Measurements from ENCODE around the gene TPD52L1. TPM values are rescaled to one million over a fixed set of nuclear protein-coding genes. Genes with fewer than 3 reads are reported as not detected.

The TPD52L1 gene
- total RNA-seq, 1 experiment from 2014 or later, result 12.4 TPM

GRCh38 chr6:125169522-125169921 lies 15.9 kb downstream of the TPD52L1 start (continued):
- TF ChIP-seq MAX (CRISPR knock-in tag; IDR thresholded peaks at IDR 0.05) (no peak), USF1 (CRISPR knock-in tag; IDR thresholded peaks at IDR 0.05) (no peak)

- CTCF ChIA-PET, result interaction anchor here (1.2 kb wide), 1 partner anchor 22 kb away, joined by 3 read pairs; no protein-coding TSS in a partner anchor
- ATAC-seq (no peak), DNase-seq (ENCODE audit: low spot score) (no peak)
- H3K9me3 Mint-ChIP-seq, result peaks cover 13% of the 10 kb centered on the region
- H3K27me3 Mint-ChIP-seq (ENCODE audit: low read depth), result no peaks in the 10 kb centered on the region
- H3K27ac Mint-ChIP-seq, result no peak overlapping the region
- H3K36me3 Mint-ChIP-seq, result peaks cover 3% of the 10 kb centered on the region; the same call in 1 of the 2 replicates
- POLR2A ChIA-PET, result no interaction called here
- H3K4me1 Mint-ChIP-seq, result no peaks in the 10 kb centered on the region; the same call in none of the 2 replicates
- peak; percentile 75 for TF ChIP-seq GABPB1 (CRISPR knock-in tag; IDR thresholded peaks at IDR 0.05)
- no peak for TF ChIP-seq USF2 (CRISPR knock-in tag; IDR thresholded peaks at IDR 0.05)
- H3K4me3 Mint-ChIP-seq, result no peak overlapping the region
Measured at GRCh38 chr6:125170376-125170775, 16.8 kb downstream of the TPD52L1 start.

- Mint-ChIP-seq H3K36me3 (peaks cover 3% of the 10 kb centered on the region; the same call in 1 of the 2 replicates), H3K4me3 (no peak overlapping the region), H3K27me3 (ENCODE audit: low read depth) (no peaks in the 10 kb centered on the region), H3K4me1 (no peaks in the 10 kb centered on the region; the same call in none of the 2 replicates), H3K27ac (no peak overlapping the region), H3K9me3 (peaks cover 8% of the 10 kb centered on the region)
- ChIA-PET POLR2A (no interaction called here), CTCF (interaction anchor here (2.2 kb wide), 1 partner anchor 20 kb away, joined by 7 read pairs; the partner anchor contains the start of gene TPD52L1)
- ATAC-seq (no peak), DNase-seq (ENCODE audit: low spot score) (no peak)
- TF ChIP-seq JUN (CRISPR knock-in tag; IDR thresholded peaks at IDR 0.05) (no peak), CTCF (IDR thresholded peaks at IDR 0.05) (no peak)
Measured at GRCh38 chr6:125173341-125174095, 19.9 kb downstream of the TPD52L1 start.

- no peaks in the 10 kb centered on the region for H3K27me3 Mint-ChIP-seq (ENCODE audit: low read depth)
- no peak for DNase-seq (ENCODE audit: low spot score)
- no peaks in the 10 kb centered on the region for H3K36me3 Mint-ChIP-seq
- TF ChIP-seq ZNF263 (CRISPR knock-in tag; IDR thresholded peaks at IDR 0.05; ENCODE audit: low read depth), result no peak
- TF ChIP-seq SMAD3 (CRISPR knock-in tag; IDR thresholded peaks at IDR 0.05; ENCODE audit: borderline replicate concordance), result no peak
- CTCF ChIA-PET, result no interaction called here
- H3K4me3 Mint-ChIP-seq, result no peak overlapping the region
- no peak overlapping the region for H3K27ac Mint-ChIP-seq
- ATAC-seq, result 0 out of 2 replicates have a peak, but pooled peaks have one; percentile 34
- POLR2A ChIA-PET, result no interaction called here
- H3K4me1 Mint-ChIP-seq, result no peaks in the 10 kb centered on the region; the same call in none of the 2 replicates
- no peaks in the 10 kb centered on the region for H3K9me3 Mint-ChIP-seq
Measured at GRCh38 chr6:125174626-125175025, 21.1 kb downstream of the TPD52L1 start.

- Mint-ChIP-seq H3K4me3 (no peak overlapping the region), H3K36me3 (no peaks in the 10 kb centered on the region), H3K4me1 (peaks cover 1% of the 10 kb centered on the region), H3K9me3 (no peaks in the 10 kb centered on the region), H3K27me3 (ENCODE audit: low read depth) (no peaks in the 10 kb centered on the region), H3K27ac (no peak overlapping the region)
- ATAC-seq (no peak), DNase-seq (ENCODE audit: low spot score) (no peak)
- ChIA-PET POLR2A (no interaction called here), CTCF (interaction anchor here (0.6 to 3.0 kb wide), 2 partner anchors 16 to 19 kb away, joined by 3 to 17 read pairs; no protein-coding TSS in a partner anchor)
- TF ChIP-seq ATF1 (CRISPR knock-in tag; IDR thresholded peaks at IDR 0.05) (no peak), RELA (CRISPR knock-in tag; IDR thresholded peaks at IDR 0.05; ENCODE audit: borderline replicate concordance) (no peak), ZMAT4 (CRISPR knock-in tag; IDR thresholded peaks at IDR 0.05) (no peak), ZNF281 (CRISPR knock-in tag; IDR thresholded peaks at IDR 0.05) (no peak), SMAD3 (CRISPR knock-in tag; IDR thresholded peaks at IDR 0.05; ENCODE audit: borderline replicate concordance) (no peak), AR (CRISPR knock-in tag; IDR thresholded peaks at IDR 0.05) (no peak), NFE2L1 (CRISPR knock-in tag; IDR thresholded peaks at IDR 0.05) (no peak)
Measured at GRCh38 chr6:125175466-125176048, 22.0 kb downstream of the TPD52L1 start.

All from WTC11 (cell line).